Adrenal gland (tissue), 5 donors: ENCODE data around the gene BABAM2.

Experiments
- CTCF ChIP-seq, 6 experiments: fragments of 450-650 bp in 4 of 6; fragments of 200-600 bp in 2 of 6; sonication (generic) in 1 of 6; IDR thresholded peaks; 1 replicate in 5 of 6; 2 replicates in 1 of 6; pipeline versions ENCODE4 v1.5.1 to v1.8.0; 2016 to 2021; ENCODE audit warnings: antibody characterized with exemption in 6 of 6, mild to moderate bottlenecking in 2 of 6, moderate library complexity in 1 of 6
- POLR2A ChIP-seq, 2 donors: fragments of 450-650 bp; IDR thresholded peaks; one replicate each; pipeline ENCODE4 v1.6.1; 2017; ENCODE audit warnings: antibody characterized with exemption in 2 of 2, mild to moderate bottlenecking in 2 of 2, moderate library complexity in 1 of 2
- donor health status: DM: no; HTN: no; CAD: no.

- no peak for TF ChIP-seq CTCF (IDR thresholded peaks at IDR 0.05)
- no peak for TF ChIP-seq POLR2A (IDR thresholded peaks at IDR 0.05)
Measured at GRCh38 chr2:28326881-28327505, 436.5 kb downstream of the BABAM2 start.
